Right lobe of liver (tissue), 4 donors: Measurements from ENCODE around the gene CDC16.

Experiments used
- POLR2A ChIP-seq: fragments of 450-650 bp; IDR thresholded peaks from one replicate; pipeline ENCODE4 v1.6.1; 2017; ENCODE audit warnings: antibody characterized with exemption, mild to moderate bottlenecking
- TF ChIP-seq, protein P1 (sequence below), 4 donors: fragments of 200-600 bp in 3 of 4; fragments of 450-650 bp in 1 of 4; IDR thresholded peaks; one replicate each; pipeline versions ENCODE4 v1.5.1 to v1.8.0; 2016 to 2022; ENCODE audit warnings: antibody characterized with exemption in 4 of 4, mild to moderate bottlenecking in 2 of 4
- donor health status: DM: no; HTN: no; CAD: no.
- donor health status: DM: no; HTN: no; CAD: no.
- donor health status: DM: no; HTN: yes; CAD: no.

- TF ChIP-seq, protein P1, sequence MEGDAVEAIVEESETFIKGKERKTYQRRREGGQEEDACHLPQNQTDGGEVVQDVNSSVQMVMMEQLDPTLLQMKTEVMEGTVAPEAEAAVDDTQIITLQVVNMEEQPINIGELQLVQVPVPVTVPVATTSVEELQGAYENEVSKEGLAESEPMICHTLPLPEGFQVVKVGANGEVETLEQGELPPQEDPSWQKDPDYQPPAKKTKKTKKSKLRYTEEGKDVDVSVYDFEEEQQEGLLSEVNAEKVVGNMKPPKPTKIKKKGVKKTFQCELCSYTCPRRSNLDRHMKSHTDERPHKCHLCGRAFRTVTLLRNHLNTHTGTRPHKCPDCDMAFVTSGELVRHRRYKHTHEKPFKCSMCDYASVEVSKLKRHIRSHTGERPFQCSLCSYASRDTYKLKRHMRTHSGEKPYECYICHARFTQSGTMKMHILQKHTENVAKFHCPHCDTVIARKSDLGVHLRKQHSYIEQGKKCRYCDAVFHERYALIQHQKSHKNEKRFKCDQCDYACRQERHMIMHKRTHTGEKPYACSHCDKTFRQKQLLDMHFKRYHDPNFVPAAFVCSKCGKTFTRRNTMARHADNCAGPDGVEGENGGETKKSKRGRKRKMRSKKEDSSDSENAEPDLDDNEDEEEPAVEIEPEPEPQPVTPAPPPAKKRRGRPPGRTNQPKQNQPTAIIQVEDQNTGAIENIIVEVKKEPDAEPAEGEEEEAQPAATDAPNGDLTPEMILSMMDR (IDR thresholded peaks at IDR 0.05) = no peak
- no peak for TF ChIP-seq POLR2A
Observed at GRCh38 chr13:114299604-114300305, 65.1 kb downstream of the CDC16 start.
